Measurements from ENCODE around the gene SNED1.

SNED1 gene

GRCh38 chr2:240996834-240997140 lies 1.6 kb upstream of the SNED1 start:
- no peak overlapping the region for H3K18ac ChIP-seq (ENCODE audit: low read length)
- no peaks in the 10 kb centered on the region for H3K79me1 ChIP-seq (ENCODE audit: low read depth, low read length)
- no peak for DNase-seq (ENCODE audit: low spot score)
- no peaks in the 10 kb centered on the region for H3K36me3 ChIP-seq (replicated peaks in 1 of 2; ENCODE audit: control insufficient read depth in 2 of 2, insufficient read depth in 2 of 2, low read length in 2 of 2)
- no peak overlapping the region for H4K8ac ChIP-seq (ENCODE audit: low read depth, low read length)
- no peak overlapping the region for H2BK5ac ChIP-seq (ENCODE audit: low read length)
- H3K4me3 ChIP-seq (ENCODE audit: low read length in 2 of 2): no peak overlapping the region
- H3K27me3 ChIP-seq (ENCODE audit: control insufficient read depth in 3 of 3, insufficient read depth in 3 of 3, low read depth in 1 of 3, low read length in 3 of 3): peaks cover 7 to 97% (median 30%) of the 10 kb centered on the region in 3 experiments
- H3K9ac ChIP-seq (ENCODE audit: low read depth, low read length, poor library complexity): no peak overlapping the region
- peak overlapping the region; percentile 4 for H2BK12ac ChIP-seq (ENCODE audit: low read length)
- no CpG with 5 or more reads among the region's 13 CpGs for WGBS, 2 donors (ENCODE audit: extremely low coverage in 2 of 2, insufficient read length in 2 of 2, insufficient replicate concordance in 1 of 2)
- no peak overlapping the region for H3K4me2 ChIP-seq (ENCODE audit: insufficient read depth, low read length, poor library complexity, severe bottlenecking)
- H3K23ac ChIP-seq (ENCODE audit: low read depth, low read length, poor library complexity): no peak overlapping the region
- H2BK15ac ChIP-seq (ENCODE audit: low read length): no peak overlapping the region
- no peak overlapping the region for H3K4ac ChIP-seq (ENCODE audit: low read length)
- no peak overlapping the region for H2AK5ac ChIP-seq (ENCODE audit: low read depth, low read length)
- H2BK120ac ChIP-seq (ENCODE audit: low read depth, low read length): no peak overlapping the region
- peaks cover 2 to 7% of the 10 kb centered on the region in 2 donors for H3K4me1 ChIP-seq (ENCODE audit: control insufficient read depth in 2 of 2, insufficient read depth in 1 of 2, low read depth in 1 of 2, low read length in 2 of 2)
- H2AFZ ChIP-seq (ENCODE audit: low read length): no peak overlapping the region
- H3K14ac ChIP-seq (ENCODE audit: low read length): no peak overlapping the region
- H4K91ac ChIP-seq (ENCODE audit: low read depth, low read length, poor library complexity): no peak overlapping the region
- H3K9me3 ChIP-seq (replicated peaks in 1 of 2; ENCODE audit: control insufficient read depth in 2 of 2, insufficient read depth in 1 of 2, low read depth in 1 of 2, low read length in 2 of 2): peaks cover 0 to 2% of the 10 kb centered on the region in 2 donors
- H3K27ac ChIP-seq (replicated peaks; ENCODE audit: low read length): no peak overlapping the region

- no peak for DNase-seq (ENCODE audit: low spot score)
- H3K9me3 ChIP-seq (replicated peaks in 1 of 2; ENCODE audit: control insufficient read depth in 2 of 2, insufficient read depth in 1 of 2, low read depth in 1 of 2, low read length in 2 of 2): peaks cover 0 to 2% of the 10 kb centered on the region in 2 donors
- no peak overlapping the region for H2BK120ac ChIP-seq (ENCODE audit: low read depth, low read length)
- no peak overlapping the region for H3K9ac ChIP-seq (ENCODE audit: low read depth, low read length, poor library complexity)
- H2BK12ac ChIP-seq (ENCODE audit: low read length): peak overlapping the region; percentile 4
- no peak overlapping the region for H3K27ac ChIP-seq (replicated peaks; ENCODE audit: low read length)
- no CpG with 5 or more reads among the region's 16 CpGs for WGBS, 2 donors (ENCODE audit: extremely low coverage in 2 of 2, insufficient read length in 2 of 2, insufficient replicate concordance in 1 of 2)
- peak overlapping the region; percentile 21 for H3K14ac ChIP-seq (ENCODE audit: low read length)
- peaks cover 7 to 95% (median 30%) of the 10 kb centered on the region in 3 experiments for H3K27me3 ChIP-seq (ENCODE audit: control insufficient read depth in 3 of 3, insufficient read depth in 3 of 3, low read depth in 1 of 3, low read length in 3 of 3)
- peak overlapping the region; percentile 90 for H2BK5ac ChIP-seq (ENCODE audit: low read length)
- H3K79me1 ChIP-seq (ENCODE audit: low read depth, low read length): no peaks in the 10 kb centered on the region
- no peak overlapping the region for H4K8ac ChIP-seq (ENCODE audit: low read depth, low read length)
- H3K4ac ChIP-seq (ENCODE audit: low read length): no peak overlapping the region
- no peak overlapping the region for H3K4me3 ChIP-seq (ENCODE audit: low read length in 2 of 2)
- H3K4me2 ChIP-seq (ENCODE audit: insufficient read depth, low read length, poor library complexity, severe bottlenecking): no peak overlapping the region
- H2AK5ac ChIP-seq (ENCODE audit: low read depth, low read length): peak overlapping the region; percentile 92
- H2AFZ ChIP-seq (ENCODE audit: low read length): no peak overlapping the region
- H2BK15ac ChIP-seq (ENCODE audit: low read length): peak overlapping the region; percentile 94
- no peak overlapping the region for H4K91ac ChIP-seq (ENCODE audit: low read depth, low read length, poor library complexity)
- H3K18ac ChIP-seq (ENCODE audit: low read length): peak overlapping the region; percentile 95
- H3K36me3 ChIP-seq (replicated peaks in 1 of 2; ENCODE audit: control insufficient read depth in 2 of 2, insufficient read depth in 2 of 2, low read length in 2 of 2): no peaks in the 10 kb centered on the region
- peaks cover 2 to 7% of the 10 kb centered on the region in 2 donors for H3K4me1 ChIP-seq (ENCODE audit: control insufficient read depth in 2 of 2, insufficient read depth in 1 of 2, low read depth in 1 of 2, low read length in 2 of 2)
- no peak overlapping the region for H3K23ac ChIP-seq (ENCODE audit: low read depth, low read length, poor library complexity)
Measured at GRCh38 chr2:240997141-240997855, 1.1 kb upstream of the SNED1 start.

- no peak overlapping the region for H2BK120ac ChIP-seq (ENCODE audit: low read depth, low read length)
- no peaks in the 10 kb centered on the region for H3K36me3 ChIP-seq (replicated peaks in 1 of 2; ENCODE audit: control insufficient read depth in 2 of 2, insufficient read depth in 2 of 2, low read length in 2 of 2)
- H3K4me1 ChIP-seq (ENCODE audit: control insufficient read depth in 2 of 2, insufficient read depth in 1 of 2, low read depth in 1 of 2, low read length in 2 of 2): peaks cover 2 to 7% of the 10 kb centered on the region in 2 donors
- no peak overlapping the region for H4K91ac ChIP-seq (ENCODE audit: low read depth, low read length, poor library complexity)
- no peak overlapping the region for H2BK5ac ChIP-seq (ENCODE audit: low read length)
- no peaks in the 10 kb centered on the region for H3K79me1 ChIP-seq (ENCODE audit: low read depth, low read length)
- peak overlapping the region; percentile 97 for H2AFZ ChIP-seq (ENCODE audit: low read length)
- H4K8ac ChIP-seq (ENCODE audit: low read depth, low read length): no peak overlapping the region
- peaks cover 7 to 82% (median 30%) of the 10 kb centered on the region in 3 experiments for H3K27me3 ChIP-seq (ENCODE audit: control insufficient read depth in 3 of 3, insufficient read depth in 3 of 3, low read depth in 1 of 3, low read length in 3 of 3)
- H3K27ac ChIP-seq (replicated peaks; ENCODE audit: low read length): no peak overlapping the region
- peak overlapping the region; percentile 15 to 78 for H3K4me3 ChIP-seq (ENCODE audit: low read length in 2 of 2)
- WGBS, 2 donors (ENCODE audit: extremely low coverage in 2 of 2, insufficient read length in 2 of 2, insufficient replicate concordance in 1 of 2): no CpG with 5 or more reads among the region's 51 CpGs
- peak overlapping the region; percentile 84 for H3K9ac ChIP-seq (ENCODE audit: low read depth, low read length, poor library complexity)
- no peak overlapping the region for H2BK12ac ChIP-seq (ENCODE audit: low read length)
- DNase-seq (ENCODE audit: low spot score): no peak
- peak overlapping the region; percentile 86 for H3K4me2 ChIP-seq (ENCODE audit: insufficient read depth, low read length, poor library complexity, severe bottlenecking)
- H3K4ac ChIP-seq (ENCODE audit: low read length): no peak overlapping the region
- no peak overlapping the region for H3K14ac ChIP-seq (ENCODE audit: low read length)
- peaks cover 4 to 7% of the 10 kb centered on the region in 2 donors for H3K9me3 ChIP-seq (replicated peaks in 1 of 2; ENCODE audit: control insufficient read depth in 2 of 2, insufficient read depth in 1 of 2, low read depth in 1 of 2, low read length in 2 of 2)
- H3K23ac ChIP-seq (ENCODE audit: low read depth, low read length, poor library complexity): peak overlapping the region; percentile 55
- no peak overlapping the region for H2BK15ac ChIP-seq (ENCODE audit: low read length)
- H3K18ac ChIP-seq (ENCODE audit: low read length): peak overlapping the region; percentile 80
- H2AK5ac ChIP-seq (ENCODE audit: low read depth, low read length): no peak overlapping the region
Measured at GRCh38 chr2:240998706-240998994, 232 bp downstream of the SNED1 start.

- Histone ChIP-seq H2BK15ac (ENCODE audit: low read length) (no peak overlapping the region), H3K27me3 (ENCODE audit: control insufficient read depth in 3 of 3, insufficient read depth in 3 of 3, low read depth in 1 of 3, low read length in 3 of 3) (peaks cover 7 to 76% (median 30%) of the 10 kb centered on the region in 3 experiments), H3K4ac (ENCODE audit: low read length) (no peak overlapping the region), H4K8ac (ENCODE audit: low read depth, low read length) (no peak overlapping the region), H3K14ac (ENCODE audit: low read length) (no peak overlapping the region), H3K23ac (ENCODE audit: low read depth, low read length, poor library complexity) (peak overlapping the region; percentile 55), H2BK5ac (ENCODE audit: low read length) (no peak overlapping the region), H4K91ac (ENCODE audit: low read depth, low read length, poor library complexity) (no peak overlapping the region), H3K4me1 (ENCODE audit: control insufficient read depth in 2 of 2, insufficient read depth in 1 of 2, low read depth in 1 of 2, low read length in 2 of 2) (peaks cover 2 to 7% of the 10 kb centered on the region in 2 donors), H3K4me2 (ENCODE audit: insufficient read depth, low read length, poor library complexity, severe bottlenecking) (peak overlapping the region; percentile 86), H2BK120ac (ENCODE audit: low read depth, low read length) (no peak overlapping the region), H3K9ac (ENCODE audit: low read depth, low read length, poor library complexity) (peak overlapping the region; percentile 84), H3K36me3 (replicated peaks in 1 of 2; ENCODE audit: control insufficient read depth in 2 of 2, insufficient read depth in 2 of 2, low read length in 2 of 2) (peaks cover 0 to 4% of the 10 kb centered on the region in 2 donors), H3K9me3 (replicated peaks in 1 of 2; ENCODE audit: control insufficient read depth in 2 of 2, insufficient read depth in 1 of 2, low read depth in 1 of 2, low read length in 2 of 2) (peaks cover 9 to 12% of the 10 kb centered on the region in 2 donors), H3K79me1 (ENCODE audit: low read depth, low read length) (no peaks in the 10 kb centered on the region), H3K18ac (ENCODE audit: low read length) (peak overlapping the region; percentile 80), H2BK12ac (ENCODE audit: low read length) (no peak overlapping the region), H2AK5ac (ENCODE audit: low read depth, low read length) (peak overlapping the region; percentile 32), H3K4me3 (ENCODE audit: low read length in 2 of 2) (peak overlapping the region; percentile 15 to 78), H3K27ac (replicated peaks; ENCODE audit: low read length) (no peak overlapping the region), H2AFZ (ENCODE audit: low read length) (peak overlapping the region; percentile 97)
- no peak for DNase-seq (ENCODE audit: low spot score)
- WGBS, 2 donors (ENCODE audit: extremely low coverage in 2 of 2, insufficient read length in 2 of 2, insufficient replicate concordance in 1 of 2): no CpG with 5 or more reads among the region's 71 CpGs
Measured at GRCh38 chr2:240998995-240999791, 775 bp downstream of the SNED1 start.
